GM12801 (cell line): ENCODE measurements around the gene STRADA.

ENCODE experiments used
- CTCF ChIP-seq: IDR thresholded peaks from one replicate; pipeline ENCODE4 v1.5.1; 2011; ENCODE audit warnings: control low read depth; ENCODE audit not compliant: insufficient read length; ENCODE audit errors: extremely low read depth

STRADA gene

DNA sequence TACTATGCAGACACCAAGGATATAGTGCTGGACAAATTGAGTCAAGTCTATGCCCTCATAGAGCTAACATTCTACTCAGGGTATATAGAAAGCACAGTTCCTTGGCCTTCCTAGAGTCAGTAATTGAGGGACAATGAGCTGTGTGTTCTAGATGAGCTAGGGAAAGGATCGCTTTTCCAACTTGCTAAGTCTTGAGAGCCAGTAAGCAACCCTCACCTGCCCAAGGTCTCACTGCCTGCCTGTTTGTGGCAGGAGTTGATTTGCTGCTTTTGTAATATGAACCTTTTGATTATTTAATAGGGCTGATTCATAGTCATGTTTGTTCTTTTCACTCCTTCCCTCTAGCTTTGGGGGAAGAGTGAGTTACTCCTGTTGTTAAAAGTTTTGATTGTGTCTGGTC is 38.9 kb upstream of the STRADA start:
- no peak for TF ChIP-seq CTCF

GRCh38 chr17:63775420-63775819 is 33.8 kb upstream of the STRADA start:
- TF ChIP-seq CTCF, result no peak

GRCh38 chr17:63774969-63775265 is 33.3 kb upstream of the STRADA start:
- no peak for TF ChIP-seq CTCF

- TF ChIP-seq CTCF, result no peak
Observed at GRCh38 chr17:63774141-63774968, 32.8 kb upstream of the STRADA start, which contains the start of gene DDX42. DDX42 (plus strand) TSS chr17:63774170; CDS start chr17:63787050, 12,880 bp downstream.

- TF ChIP-seq CTCF, result no peak
Observed at GRCh38 chr17:63773272-63774140, 31.9 kb upstream of the STRADA start, which contains the start of gene CCDC47. CCDC47 (minus strand) TSS chr17:63773597; CDS start chr17:63766175, 7,422 bp downstream.

- no peak for TF ChIP-seq CTCF
Observed at GRCh38 chr17:63772801-63773271, 31.2 kb upstream of the STRADA start.

DNA sequence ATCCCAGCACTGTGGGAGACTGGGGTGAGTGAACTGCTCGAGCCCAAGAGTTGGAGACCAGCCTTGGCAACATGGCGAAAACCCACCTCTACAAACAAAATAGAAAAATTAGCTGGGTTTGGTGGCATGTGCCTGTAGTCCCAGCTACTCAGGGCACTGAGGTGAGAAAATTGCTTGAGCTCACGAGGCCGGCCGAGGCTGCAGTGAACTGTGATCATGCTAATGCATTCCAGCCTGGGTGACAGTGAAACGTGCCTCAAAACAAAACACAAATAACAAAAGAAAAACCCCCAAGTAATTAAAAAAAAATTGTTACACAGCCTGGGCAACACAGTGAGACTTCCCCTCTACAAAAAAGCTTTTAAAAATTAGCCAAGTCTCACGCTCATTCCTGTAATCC is 26.8 kb upstream of the STRADA start:
- TF ChIP-seq CTCF, result no peak
